Lung (tissue), 12 donors: ENCODE data around the gene PRPF6. TPM values are rescaled to one million over a fixed set of nuclear protein-coding genes. Genes with fewer than 3 reads are reported as not detected.

ENCODE experiments used
- ATAC-seq: fragments of 200-7000 bp; cut with Tn5 transposase; one replicate; pipeline ENCODE4 v1.9.1; 2020; ENCODE audit warnings: moderate number of reproducible peaks; ENCODE audit not compliant: insufficient read depth, low FRiP score
- DNase-seq, 3 donors: peaks; one replicate each; pipeline ENCODE4 v3.0.0-alpha.2; 2013 to 2017
- H3K27ac ChIP-seq, 2 donors: one replicate each; pipeline ENCODE4 v1.5.1; 2013; ENCODE audit warnings: mild to moderate bottlenecking in 2 of 2, moderate library complexity in 2 of 2, control low read depth in 1 of 2, inconsistent platforms in 1 of 2, low read depth in 1 of 2, low read length in 1 of 2
- H3K27me3 ChIP-seq, 3 donors: one replicate each; pipeline ENCODE4 v1.5.1; 2013; ENCODE audit warnings: low read length in 2 of 3; ENCODE audit not compliant: control insufficient read depth in 3 of 3, insufficient read depth in 3 of 3
- H3K36me3 ChIP-seq, 4 donors: one replicate each; pipeline ENCODE4 v1.5.1; 2013; ENCODE audit warnings: low read length in 4 of 4, mild to moderate bottlenecking in 1 of 4, moderate library complexity in 1 of 4; ENCODE audit not compliant: control insufficient read depth in 4 of 4, insufficient read depth in 4 of 4
- H3K4me1 ChIP-seq, 5 donors: one replicate each; pipeline ENCODE4 v1.5.1; 2013; ENCODE audit warnings: low read length in 5 of 5, mild to moderate bottlenecking in 2 of 5, moderate library complexity in 1 of 5; ENCODE audit not compliant: control insufficient read depth in 5 of 5, insufficient read depth in 5 of 5
- H3K4me3 ChIP-seq: one replicate; pipeline ENCODE4 v1.5.1; 2013; ENCODE audit warnings: mild to moderate bottlenecking, control low read depth, moderate library complexity
- H3K9ac ChIP-seq, 2 donors: one replicate each; pipeline ENCODE4 v1.5.1; 2013; ENCODE audit warnings: low read length in 2 of 2, control low read depth in 1 of 2; ENCODE audit not compliant: insufficient read depth in 1 of 2
- H3K9me3 ChIP-seq, 4 donors: one replicate each; pipeline ENCODE4 v1.5.1; 2013; ENCODE audit warnings: low read length in 3 of 4, mild to moderate bottlenecking in 1 of 4, moderate library complexity in 1 of 4; ENCODE audit not compliant: control insufficient read depth in 4 of 4, insufficient read depth in 3 of 4
- WGBS, 2 donors: extraction: QIAGEN DNeasy Blood & Tissue Kit; methylation state at CpG; one replicate each; pipeline ENCODE4 v1.1.7; 2013; 5-methylcytosine and 5-hydroxymethylcytosine counted together
- polyA plus RNA-seq, 2 donors: library from polyadenylated mRNA; stranded (reverse); fragments of 200-250 nt; gene quantifications; one replicate each; pipeline ENCODE4 v1.2.1, GENCODE V29; 2013
- total RNA-seq, 2 donors: library from RNA; depleted of rRNA in 1 of 2; stranded (reverse); fragments of >200 nt in 1 of 2; gene quantifications; one replicate each; pipeline ENCODE4 v1.2.1, GENCODE V29; 2014 to 2021
- TF ChIP-seq, protein P1 (sequence below): IDR thresholded peaks from 2 replicates; pipeline ENCODE4 v1.5.1; 2012; ENCODE audit warnings: mild to moderate bottlenecking; ENCODE audit errors: control extremely low read depth, extremely low read depth
- donor health status: control.
- donor health status: control.
- donor health status: Bipolar disorder and iron deficiency.
- donor health status: healthy.
- donor health status: DM: yes; HTN: yes; CAD: no.

The PRPF6 gene
- total and polyA plus RNA-seq, 4 donors = 43.6 to 65.0 (median 54.2) TPM

DNA sequence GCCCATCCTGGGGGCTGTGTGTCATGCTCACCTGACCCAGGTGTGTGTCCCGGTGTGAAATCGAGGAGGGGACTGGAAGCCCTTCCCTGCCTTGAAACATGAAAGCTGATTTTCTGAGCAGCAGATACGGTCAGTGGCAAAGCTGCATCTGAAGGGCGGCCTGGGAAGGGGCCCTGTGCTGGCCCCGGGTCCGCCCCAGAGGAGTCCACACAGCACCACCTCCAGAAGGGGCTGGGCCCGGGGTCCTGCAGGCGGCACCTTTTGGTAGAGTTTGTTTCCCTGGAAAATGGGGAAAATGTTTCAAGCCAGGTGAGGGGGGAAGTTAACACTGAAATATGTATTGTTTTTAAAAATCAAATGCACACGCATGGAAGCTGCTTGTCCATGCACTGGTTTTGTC lies 45.5 kb upstream of the PRPF6 start:
- Histone ChIP-seq H3K4me1 (no peaks in the 10 kb centered on the region), H3K9me3 (no peaks in the 10 kb centered on the region), H3K36me3 (peaks cover 6 to 64% (median 24%) of the 10 kb centered on the region in 4 donors), H3K27me3 (no peaks in the 10 kb centered on the region), H3K27ac (no peak overlapping the region), H3K4me3 (no peak overlapping the region), H3K9ac (no peak overlapping the region)
- DNase-seq = no peak
- WGBS, 2 donors = 91 to 96% methylated on average over 9 of the region's 9 CpGs
- TF ChIP-seq, protein P1, sequence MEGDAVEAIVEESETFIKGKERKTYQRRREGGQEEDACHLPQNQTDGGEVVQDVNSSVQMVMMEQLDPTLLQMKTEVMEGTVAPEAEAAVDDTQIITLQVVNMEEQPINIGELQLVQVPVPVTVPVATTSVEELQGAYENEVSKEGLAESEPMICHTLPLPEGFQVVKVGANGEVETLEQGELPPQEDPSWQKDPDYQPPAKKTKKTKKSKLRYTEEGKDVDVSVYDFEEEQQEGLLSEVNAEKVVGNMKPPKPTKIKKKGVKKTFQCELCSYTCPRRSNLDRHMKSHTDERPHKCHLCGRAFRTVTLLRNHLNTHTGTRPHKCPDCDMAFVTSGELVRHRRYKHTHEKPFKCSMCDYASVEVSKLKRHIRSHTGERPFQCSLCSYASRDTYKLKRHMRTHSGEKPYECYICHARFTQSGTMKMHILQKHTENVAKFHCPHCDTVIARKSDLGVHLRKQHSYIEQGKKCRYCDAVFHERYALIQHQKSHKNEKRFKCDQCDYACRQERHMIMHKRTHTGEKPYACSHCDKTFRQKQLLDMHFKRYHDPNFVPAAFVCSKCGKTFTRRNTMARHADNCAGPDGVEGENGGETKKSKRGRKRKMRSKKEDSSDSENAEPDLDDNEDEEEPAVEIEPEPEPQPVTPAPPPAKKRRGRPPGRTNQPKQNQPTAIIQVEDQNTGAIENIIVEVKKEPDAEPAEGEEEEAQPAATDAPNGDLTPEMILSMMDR = no peak
- ATAC-seq = no peak

DNA sequence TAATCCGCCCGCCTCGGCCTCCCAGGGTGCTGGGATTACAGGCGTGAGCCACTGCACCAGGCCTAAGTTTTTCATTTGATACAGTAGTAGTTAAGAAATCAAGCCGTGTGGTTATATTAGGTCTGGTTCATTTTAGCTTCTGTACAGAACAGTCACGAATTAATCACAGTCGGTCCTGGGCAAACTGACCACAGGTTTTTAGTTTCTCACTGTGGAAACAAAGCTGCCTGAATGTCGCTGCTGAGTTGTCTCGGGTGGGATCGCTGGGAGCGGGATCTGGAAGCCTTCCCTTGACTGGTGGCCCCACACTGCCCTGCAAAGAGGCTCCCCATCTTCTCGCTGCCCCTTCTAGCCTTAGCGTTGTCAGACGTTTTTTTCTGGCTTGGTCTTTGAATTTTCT lies 43.3 kb upstream of the PRPF6 start:
- Histone ChIP-seq H3K27ac (no peak overlapping the region), H3K27me3 (no peaks in the 10 kb centered on the region), H3K9ac (no peak overlapping the region), H3K4me1 (peaks cover 0 to 3% (median 0%) of the 10 kb centered on the region in 5 donors), H3K36me3 (peaks cover 6 to 51% (median 15%) of the 10 kb centered on the region in 4 donors), H3K9me3 (no peaks in the 10 kb centered on the region), H3K4me3 (no peak overlapping the region)
- TF ChIP-seq, protein P1 = no peak
- DNase-seq = no peak
- no peak for ATAC-seq
- 89 to 92% methylated on average over 14 of the region's 14 CpGs for WGBS, 2 donors

DNA sequence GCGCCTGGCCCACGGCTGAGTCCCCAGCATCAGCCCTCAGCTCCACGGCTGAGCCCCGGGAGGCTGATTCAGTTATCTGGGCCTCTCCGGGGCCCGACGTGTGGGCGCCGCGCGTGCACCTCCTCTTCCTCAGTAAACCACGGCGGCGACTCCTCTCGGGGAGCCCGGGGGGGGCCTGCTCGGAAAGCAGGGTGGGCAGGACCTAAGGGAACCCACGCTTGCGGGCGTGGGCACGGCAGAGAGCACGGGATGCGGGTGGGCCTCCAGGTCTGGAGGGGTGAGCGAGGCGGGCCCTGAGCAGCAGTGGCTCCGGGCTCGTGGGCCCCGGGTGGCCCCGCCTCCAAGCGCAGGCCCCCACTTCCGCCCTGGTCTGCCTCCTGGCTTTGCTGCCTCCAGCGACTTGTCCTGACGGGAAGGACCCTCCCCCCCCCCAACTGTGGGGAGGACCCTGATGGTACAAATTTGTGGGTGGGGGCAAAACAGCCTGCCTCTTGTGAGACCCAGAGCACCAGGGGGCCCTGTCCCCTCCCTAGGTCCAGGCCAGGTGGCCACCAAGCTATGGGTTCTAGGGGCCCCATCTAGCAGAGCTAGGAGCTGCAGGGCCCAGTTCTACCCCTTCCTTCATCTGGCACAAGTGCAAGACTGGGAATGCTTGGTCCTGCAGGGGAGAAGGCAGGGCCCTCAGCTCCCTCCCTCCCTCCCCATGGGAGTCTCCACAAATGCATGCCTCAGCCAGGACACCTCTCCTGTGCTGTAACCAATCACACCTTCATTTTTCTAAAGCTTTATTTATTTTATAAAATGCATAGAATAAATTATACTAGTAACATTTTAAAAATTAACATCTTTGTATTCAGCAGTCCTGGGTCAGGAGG lies 41.6 kb upstream of the PRPF6 start:
- Histone ChIP-seq H3K27me3 (no peaks in the 10 kb centered on the region), H3K4me1 (peaks cover 0 to 11% (median 0%) of the 10 kb centered on the region in 5 donors), H3K36me3 (peaks cover 13 to 54% (median 21%) of the 10 kb centered on the region in 4 donors), H3K4me3 (no peak overlapping the region), H3K27ac (no peak overlapping the region), H3K9me3 (no peaks in the 10 kb centered on the region), H3K9ac (no peak overlapping the region)
- TF ChIP-seq, protein P1 = no peak
- DNase-seq (no peak), ATAC-seq (no peak)
- 62 to 83% methylated on average over 32 to 33 of the region's 33 CpGs for WGBS, 2 donors
